Stimulated activated naive CD8-positive, alpha-beta T cell treated with anti-CD3 and anti-CD28 coated beads, Interleukin-15, Interleukin-2, amounts not matched to agents 100 U/mL and 50 U/mL, for 24 hours (primary cell): ENCODE results near the gene MUC2.

Source experiments
- ATAC-seq: fragments of 150-1000 bp; cut with Tn5 transposase; one replicate; pipeline ENCODE4 v1.10.0; 2021
- DNase-seq: peaks from one replicate; pipeline ENCODE4 v3.0.0; 2021

Gene MUC2

GRCh38 chr11:1051356-1052132, 23.1 kb upstream of the MUC2 start:
- DNase-seq, result no peak
- no peak for ATAC-seq

- no peak for ATAC-seq
Measured at GRCh38 chr11:1052133-1053011, 22.3 kb upstream of the MUC2 start.

DNA sequence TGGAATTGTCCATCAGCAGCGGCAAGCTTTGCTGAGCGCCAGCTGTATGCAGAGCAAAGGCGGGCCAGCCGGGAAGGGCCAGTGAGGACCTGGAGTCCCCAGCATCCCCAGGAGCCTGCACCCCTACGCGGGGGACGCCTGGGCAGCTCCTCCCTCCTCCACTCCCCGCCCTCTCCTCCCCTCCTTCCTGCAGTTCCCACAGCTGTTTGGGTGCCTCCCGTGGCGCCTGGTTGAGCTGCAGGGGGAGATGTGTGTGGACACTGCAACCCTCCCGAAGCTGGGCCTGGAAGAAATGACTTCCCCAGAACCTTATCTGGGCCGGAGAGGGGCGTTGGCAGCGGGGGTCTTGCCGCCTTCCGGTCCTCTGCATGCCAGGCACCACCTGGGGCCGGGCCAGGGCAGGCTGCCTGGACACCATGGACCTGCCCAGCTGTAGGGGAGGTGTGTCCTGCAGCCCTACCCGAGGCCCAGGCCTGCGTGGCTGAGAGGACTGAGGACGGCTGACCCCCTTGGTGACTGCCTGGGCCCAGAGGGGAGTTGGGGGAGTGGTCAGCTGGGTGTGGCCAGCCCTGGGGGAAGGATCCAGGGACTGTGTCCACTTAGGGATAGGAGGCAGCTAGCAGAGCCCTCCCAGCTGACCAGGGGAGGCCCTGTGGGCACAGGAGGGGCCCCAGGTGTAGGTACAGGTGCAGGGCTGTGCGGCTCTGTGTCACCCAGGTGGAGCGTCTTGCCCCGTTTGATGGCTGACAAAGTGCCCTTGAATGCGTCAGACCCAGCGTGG, 21.4 kb upstream of the MUC2 start:
- no peak for ATAC-seq
- no peak for DNase-seq

More at GRCh38 chr11:1052133-1053011, 22.3 kb upstream of the MUC2 start:
- no peak for DNase-seq

- DNase-seq (no peak), ATAC-seq (no peak)
Measured at GRCh38 chr11:1054143-1055108, 20.2 kb upstream of the MUC2 start.

- ATAC-seq, result no peak
Measured at GRCh38 chr11:1055109-1055703, 19.5 kb upstream of the MUC2 start.

DNA sequence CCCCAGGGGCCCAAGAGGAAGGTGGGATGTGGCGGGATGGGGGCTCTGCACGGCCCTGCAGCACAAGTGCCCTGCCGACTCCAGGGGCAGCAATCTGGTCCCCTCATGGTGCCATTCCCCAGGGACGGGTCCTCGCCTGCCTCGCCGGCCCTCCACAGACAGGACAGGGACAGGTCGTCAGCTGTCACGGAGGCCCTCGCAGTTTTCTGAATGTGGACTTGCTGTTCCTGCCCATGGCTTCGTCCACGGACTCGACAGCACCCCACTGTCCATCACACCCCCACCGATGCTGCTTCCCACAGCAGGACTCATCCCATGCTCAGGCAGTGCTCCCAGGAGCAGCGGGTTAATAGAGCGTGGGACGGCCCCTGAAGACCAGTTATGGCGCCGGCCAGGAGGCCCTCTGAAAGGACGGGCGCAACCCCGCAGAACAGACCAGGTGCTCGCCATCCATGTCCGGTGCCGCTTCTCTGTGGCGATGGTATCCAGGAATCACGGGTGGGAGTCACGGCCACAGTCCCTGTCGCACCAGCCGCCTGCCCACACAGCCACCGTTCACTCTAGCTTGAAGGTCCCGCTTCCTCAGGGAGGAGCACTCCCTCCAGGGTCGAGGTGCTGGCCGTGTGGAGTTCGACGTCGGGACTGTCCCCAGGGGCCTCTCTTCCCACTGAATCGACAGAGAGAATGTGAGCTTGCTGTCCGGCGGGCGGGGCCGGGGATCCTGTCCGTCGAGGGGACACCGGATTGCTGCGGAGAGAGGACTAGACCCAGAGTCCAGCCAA, 18.5 kb upstream of the MUC2 start:
- DNase-seq, result no peak
- ATAC-seq, result no peak

More at GRCh38 chr11:1055109-1055703, 19.5 kb upstream of the MUC2 start:
- no peak for DNase-seq

- ATAC-seq (no peak), DNase-seq (no peak)
Measured at GRCh38 chr11:1057806-1058205, 16.9 kb upstream of the MUC2 start.

GRCh38 chr11:1059759-1060158, 14.9 kb upstream of the MUC2 start:
- DNase-seq, result no peak

DNA sequence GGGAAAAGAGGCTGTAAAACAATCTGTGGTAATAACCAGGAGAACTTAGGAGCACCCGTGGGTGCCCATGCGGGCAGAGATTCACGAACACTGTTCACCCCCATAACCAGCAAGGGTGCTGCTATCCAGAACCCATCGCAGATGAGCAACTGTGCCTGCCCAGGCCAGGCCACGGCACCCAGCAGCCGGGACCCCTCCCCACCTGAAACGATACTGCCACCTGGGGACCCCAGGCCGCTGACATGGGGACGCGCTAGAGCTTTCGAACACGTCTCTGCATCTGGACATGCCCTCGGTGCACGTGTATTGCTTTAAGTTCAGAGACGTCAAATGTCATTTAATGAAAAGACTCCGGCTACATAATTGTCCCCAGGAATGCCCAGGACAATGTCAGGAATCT, 14.3 kb upstream of the MUC2 start:
- no peak for DNase-seq
- no peak for ATAC-seq

More at GRCh38 chr11:1059759-1060158, 14.9 kb upstream of the MUC2 start:
- ATAC-seq, result no peak

DNA sequence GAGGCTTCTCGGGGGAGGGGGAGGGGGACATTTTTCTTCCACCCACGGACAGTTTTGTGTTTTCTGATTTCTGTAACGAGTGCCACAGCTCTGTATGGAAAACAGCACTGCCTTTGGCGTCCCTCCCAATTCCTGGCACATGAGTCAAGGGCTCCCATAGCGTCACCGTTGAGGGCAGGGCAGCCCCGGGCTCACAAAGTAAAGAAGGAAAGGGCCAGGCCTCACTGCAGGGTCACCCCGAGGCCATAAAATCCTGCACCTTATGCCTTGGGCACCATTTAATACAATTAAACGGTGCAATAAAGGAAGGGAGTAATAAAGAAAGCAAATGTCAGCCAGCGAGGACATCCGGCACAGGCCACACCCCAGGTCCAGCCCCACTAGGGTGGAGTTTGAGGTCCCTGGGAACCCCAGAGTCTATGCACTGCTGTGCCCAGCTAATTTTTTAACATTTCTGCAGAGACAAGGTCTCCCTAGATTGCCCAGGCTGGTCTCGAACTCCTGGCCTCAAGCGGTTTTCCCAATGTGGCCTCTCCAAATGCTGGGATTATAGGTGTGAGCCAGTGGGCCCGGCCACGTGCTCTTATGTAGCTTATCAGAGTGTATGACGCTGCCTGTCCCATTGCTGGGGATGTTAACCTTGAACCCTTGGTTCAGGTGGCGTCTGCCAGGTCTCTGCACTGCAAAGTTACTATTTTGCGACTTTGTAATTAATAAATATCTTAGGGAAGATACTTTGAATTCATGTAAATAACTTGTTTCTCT, 13.6 kb upstream of the MUC2 start:
- ATAC-seq, result no peak
- no peak for DNase-seq

DNA sequence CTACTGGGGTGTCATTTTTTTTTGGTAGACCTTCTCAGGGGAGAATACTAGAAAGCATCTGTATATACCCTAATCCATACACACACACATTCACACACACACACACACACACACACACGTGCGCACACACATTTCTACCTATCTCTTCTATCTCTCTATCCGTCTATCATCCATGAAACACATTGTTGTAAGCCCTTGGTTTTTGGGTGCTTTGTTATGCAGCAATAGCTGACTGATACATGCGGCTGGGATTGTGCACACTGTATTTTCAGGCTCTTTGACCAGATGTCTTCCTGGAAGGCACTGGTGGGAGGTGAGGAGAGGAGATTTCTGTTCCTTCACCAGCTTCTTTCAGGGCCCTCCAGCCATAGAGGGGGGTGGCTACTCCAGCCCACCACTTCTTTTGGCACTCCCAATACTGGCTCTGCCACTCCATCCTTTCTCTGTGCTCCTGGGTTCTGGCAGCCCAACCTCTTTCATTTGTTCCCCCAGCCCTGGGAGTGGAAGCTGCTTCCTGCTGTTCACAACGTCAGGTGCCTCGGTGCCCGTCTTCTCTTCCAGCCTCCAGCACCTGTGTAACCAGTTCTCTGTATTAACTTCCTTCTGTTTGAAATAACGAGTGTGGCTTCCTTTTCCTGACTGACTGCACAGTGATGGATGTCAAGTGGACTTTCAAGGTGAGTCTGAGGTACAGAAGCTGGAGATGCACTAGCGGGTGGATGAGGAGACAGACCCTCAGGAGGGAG, 12.4 kb upstream of the MUC2 start:
- no peak for ATAC-seq
- no peak for DNase-seq

DNA sequence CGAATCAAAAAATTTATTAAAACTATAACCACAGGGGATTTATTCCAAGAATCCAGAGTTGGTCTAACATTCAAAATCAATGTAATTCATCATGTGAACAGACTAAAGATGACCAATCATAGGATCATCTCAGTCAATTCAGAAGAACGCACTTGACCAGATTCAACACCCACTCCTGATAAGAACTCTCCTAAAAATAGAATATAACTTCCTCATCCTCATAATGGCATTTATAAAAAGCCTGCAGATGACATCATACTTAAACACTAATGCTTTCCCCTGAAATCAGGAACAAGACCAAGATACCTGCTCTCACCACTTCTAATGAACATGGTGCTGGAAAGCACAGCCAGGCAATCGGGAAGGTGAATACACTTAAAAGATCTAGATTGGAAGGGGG, 10.5 kb upstream of the MUC2 start:
- ATAC-seq, result peak; percentile 28
- no peak for DNase-seq

DNA sequence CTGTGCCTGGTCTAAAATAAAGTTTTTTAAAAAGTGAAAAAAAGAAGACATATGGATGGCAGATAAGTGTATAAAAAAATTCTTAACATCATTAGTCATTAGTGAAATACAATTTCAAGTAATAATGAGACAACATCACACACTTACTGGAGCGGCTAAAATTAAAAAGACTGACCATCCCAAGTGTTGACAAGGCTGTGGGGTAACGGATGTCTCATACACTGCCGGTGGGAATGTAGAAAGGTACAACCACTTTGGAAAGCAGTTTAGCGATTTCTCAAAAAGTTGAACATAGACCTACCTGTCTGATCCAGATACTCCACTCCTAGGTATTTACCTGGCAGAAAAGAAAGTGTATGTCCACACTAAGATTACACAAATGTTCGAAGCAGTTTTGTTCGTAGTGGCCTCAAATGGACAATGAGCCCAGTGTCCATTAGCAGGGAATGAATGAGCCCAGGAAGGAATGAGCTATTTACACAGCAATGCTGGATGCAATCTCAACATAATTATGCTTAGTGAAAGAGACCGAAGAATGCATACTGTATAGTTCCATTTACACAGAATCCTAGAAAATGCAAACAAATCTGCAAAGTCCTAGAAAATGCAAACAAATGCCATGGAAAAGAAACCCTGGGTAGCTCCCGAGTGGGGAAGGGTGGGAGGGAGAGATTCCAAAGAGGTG, 6.7 kb upstream of the MUC2 start:
- ATAC-seq (no peak), DNase-seq (no peak)

- DNase-seq, result no peak
- no peak for ATAC-seq
Measured at GRCh38 chr11:1069740-1070139, 4.9 kb upstream of the MUC2 start.

- no peak for DNase-seq
- ATAC-seq, result no peak
Measured at GRCh38 chr11:1070594-1071462, 3.8 kb upstream of the MUC2 start.

- ATAC-seq (no peak), DNase-seq (no peak)
Measured at GRCh38 chr11:1071571-1072115, 3.0 kb upstream of the MUC2 start.
